Bone marrow (tissue), 2 donors: ENCODE measurements around the gene SCAMP2.

ENCODE experiments used
- DNase-seq, 2 donors: peaks; one replicate each; lab custom pipeline; 2025; lab: John Stamatoyannopoulos, UW

The SCAMP2 gene

GRCh38 chr15:74794248-74794969 lies 78.8 kb downstream of the SCAMP2 start:
- no peak for DNase-seq
